Neural cell (in vitro differentiated cells): ENCODE results near the gene RMP24.

Experiments
- EP300 ChIP-seq: fragments of 450-650 bp; conservative IDR thresholded peaks from 2 replicates; pipeline ENCODE4 v1.6.1; 2014; ENCODE audit warnings: antibody characterized with exemption, mild to moderate bottlenecking, moderate library complexity; ENCODE audit not compliant: poor library complexity, severe bottlenecking
- EZH2 ChIP-seq: fragments of 200-600, 300-800 bp; shearing (Covaris generic), sonication (generic); IDR thresholded peaks from 2 replicates; pipeline ENCODE4 v1.6.1; 2014; ENCODE audit warnings: antibody characterized with exemption, low read length, borderline replicate concordance, mild to moderate bottlenecking; ENCODE audit not compliant: insufficient read depth, poor library complexity, severe bottlenecking
- MXI1 ChIP-seq: fragments of 450-650 bp; conservative IDR thresholded peaks from 2 replicates; pipeline ENCODE4 v1.6.1; 2014; ENCODE audit warnings: antibody characterized with exemption, mild to moderate bottlenecking; ENCODE audit not compliant: poor library complexity, severe bottlenecking
- POLR2AphosphoS5 ChIP-seq: IDR thresholded peaks from 2 replicates; pipeline ENCODE4 v1.6.1; 2012
- RAD21 ChIP-seq: fragments of 450-650 bp; conservative IDR thresholded peaks from 2 replicates; pipeline ENCODE4 v1.6.1; 2014; ENCODE audit warnings: antibody characterized with exemption, mild to moderate bottlenecking, moderate library complexity
- REST ChIP-seq: IDR thresholded peaks from 2 replicates; pipeline ENCODE4 v1.6.1; 2012; ENCODE audit warnings: borderline replicate concordance
- SMC3 ChIP-seq: fragments of 450-650 bp; conservative IDR thresholded peaks from 2 replicates; pipeline ENCODE4 v1.6.1; 2014; ENCODE audit warnings: antibody characterized with exemption, mild to moderate bottlenecking, moderate library complexity; ENCODE audit not compliant: poor library complexity
- TAF1 ChIP-seq: IDR thresholded peaks from 2 replicates; pipeline ENCODE4 v1.6.1; 2012; ENCODE audit warnings: low read depth
- TF ChIP-seq, protein P1 (sequence below): fragments of 450-650 bp; IDR thresholded peaks from 2 replicates; pipeline ENCODE4 v1.5.1; 2014; ENCODE audit warnings: antibody characterized with exemption, mild to moderate bottlenecking, moderate library complexity; ENCODE audit not compliant: poor library complexity, severe bottlenecking

DNA sequence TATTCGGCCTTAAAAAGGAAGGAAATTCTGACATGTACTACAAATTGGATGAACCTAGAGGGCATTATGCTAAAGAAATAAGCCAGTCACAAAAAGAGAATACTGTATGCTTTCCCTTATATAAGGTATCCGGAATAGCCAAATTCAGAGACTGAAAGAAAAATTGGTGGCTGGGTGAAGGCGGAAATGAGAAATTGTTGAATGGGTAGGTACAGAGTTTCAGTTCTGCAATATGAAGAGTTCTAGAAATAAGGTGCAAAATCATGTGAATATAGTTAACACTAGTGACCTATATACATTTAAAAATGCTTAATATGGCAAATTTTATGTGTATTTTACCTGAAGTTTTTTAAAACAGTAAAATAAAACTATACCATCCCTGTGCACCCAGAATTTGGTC lies 43.1 kb downstream of the RMP24 start:
- TF ChIP-seq POLR2AphosphoS5 = no peak
- TF ChIP-seq, protein P1, sequence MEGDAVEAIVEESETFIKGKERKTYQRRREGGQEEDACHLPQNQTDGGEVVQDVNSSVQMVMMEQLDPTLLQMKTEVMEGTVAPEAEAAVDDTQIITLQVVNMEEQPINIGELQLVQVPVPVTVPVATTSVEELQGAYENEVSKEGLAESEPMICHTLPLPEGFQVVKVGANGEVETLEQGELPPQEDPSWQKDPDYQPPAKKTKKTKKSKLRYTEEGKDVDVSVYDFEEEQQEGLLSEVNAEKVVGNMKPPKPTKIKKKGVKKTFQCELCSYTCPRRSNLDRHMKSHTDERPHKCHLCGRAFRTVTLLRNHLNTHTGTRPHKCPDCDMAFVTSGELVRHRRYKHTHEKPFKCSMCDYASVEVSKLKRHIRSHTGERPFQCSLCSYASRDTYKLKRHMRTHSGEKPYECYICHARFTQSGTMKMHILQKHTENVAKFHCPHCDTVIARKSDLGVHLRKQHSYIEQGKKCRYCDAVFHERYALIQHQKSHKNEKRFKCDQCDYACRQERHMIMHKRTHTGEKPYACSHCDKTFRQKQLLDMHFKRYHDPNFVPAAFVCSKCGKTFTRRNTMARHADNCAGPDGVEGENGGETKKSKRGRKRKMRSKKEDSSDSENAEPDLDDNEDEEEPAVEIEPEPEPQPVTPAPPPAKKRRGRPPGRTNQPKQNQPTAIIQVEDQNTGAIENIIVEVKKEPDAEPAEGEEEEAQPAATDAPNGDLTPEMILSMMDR = no peak
- no peak for TF ChIP-seq EZH2
- TF ChIP-seq RAD21 = no peak
- TF ChIP-seq SMC3 = no peak
- no peak for TF ChIP-seq EP300
- TF ChIP-seq REST = no peak
- no peak for TF ChIP-seq TAF1
- no peak for TF ChIP-seq MXI1
